Trophoblast cell (in vitro differentiated cells and primary cell): ENCODE results near the gene BHLHE40.
"Not testable (repeated sequence)": the region's sequence is repeated elsewhere in the genome, so short reads cannot be mapped to it uniquely, and the experiment has no call there.

Experiments used
- DNase-seq, 2 donors: peaks; one replicate each; pipeline ENCODE4 v3.0.0-alpha.2; 2016
- H2AFZ ChIP-seq: 2 replicates; pipeline ENCODE4 v1.6.1; 2013; ENCODE audit warnings: low read length, moderate library complexity, mild to moderate bottlenecking; ENCODE audit not compliant: insufficient read depth, poor library complexity
- H2AK5ac ChIP-seq: 2 replicates; pipeline ENCODE4 v1.6.1; 2013; ENCODE audit warnings: mild to moderate bottlenecking, low read length
- H2BK120ac ChIP-seq: 2 replicates; pipeline ENCODE4 v1.6.1; 2013; ENCODE audit warnings: low read length, mild to moderate bottlenecking, moderate library complexity; ENCODE audit not compliant: insufficient read depth, poor library complexity
- H2BK12ac ChIP-seq: 2 replicates; pipeline ENCODE4 v1.6.1; 2013; ENCODE audit warnings: mild to moderate bottlenecking, low read length, moderate library complexity
- H2BK5ac ChIP-seq: 2 replicates; pipeline ENCODE4 v1.6.1; 2013; ENCODE audit warnings: low read length, low read depth, moderate library complexity, mild to moderate bottlenecking; ENCODE audit not compliant: poor library complexity
- H3K14ac ChIP-seq: 2 replicates; pipeline ENCODE4 v1.6.1; 2013; ENCODE audit warnings: mild to moderate bottlenecking, low read length
- H3K18ac ChIP-seq: 2 replicates; pipeline ENCODE4 v1.6.1; 2013; ENCODE audit warnings: mild to moderate bottlenecking, low read length
- H3K23ac ChIP-seq: 2 replicates; pipeline ENCODE4 v1.6.1; 2013; ENCODE audit warnings: low read length
- H3K27ac ChIP-seq: 2 replicates; pipeline ENCODE4 v1.5.1; 2013; ENCODE audit warnings: low read depth, mild to moderate bottlenecking, inconsistent platforms, low read length, moderate library complexity
- H3K27me3 ChIP-seq: 2 replicates; pipeline ENCODE4 v1.6.1; 2013; ENCODE audit warnings: inconsistent platforms, mild to moderate bottlenecking, low read length, moderate library complexity; ENCODE audit not compliant: insufficient read depth
- H3K36me3 ChIP-seq, 2 experiments: 1 replicate in 1 of 2; 2 replicates in 1 of 2; pipeline ENCODE4 v1.6.1; 2013; ENCODE audit warnings: low read length in 2 of 2, mild to moderate bottlenecking in 2 of 2, moderate library complexity in 1 of 2; ENCODE audit not compliant: insufficient read depth in 2 of 2, control insufficient read depth in 1 of 2
- H3K4ac ChIP-seq: 2 replicates; pipeline ENCODE4 v1.6.1; 2013; ENCODE audit warnings: low read depth, mild to moderate bottlenecking, low read length, moderate library complexity
- H3K4me1 ChIP-seq, 2 experiments: 1 replicate in 1 of 2; 2 replicates in 1 of 2; pipeline ENCODE4 v1.6.1; 2013; ENCODE audit warnings: low read length in 2 of 2, mild to moderate bottlenecking in 2 of 2, moderate library complexity in 1 of 2; ENCODE audit not compliant: insufficient read depth in 2 of 2, control insufficient read depth in 1 of 2
- H3K4me2 ChIP-seq: 2 replicates; pipeline ENCODE4 v1.6.1; 2013; ENCODE audit warnings: inconsistent platforms, mild to moderate bottlenecking, low read length, moderate library complexity
- H3K4me3 ChIP-seq: 2 replicates; pipeline ENCODE4 v1.5.1; 2013; ENCODE audit warnings: mild to moderate bottlenecking, low read depth, low read length, inconsistent platforms
- H3K79me1 ChIP-seq: one replicate; pipeline ENCODE4 v1.6.1; 2013; ENCODE audit warnings: low read length
- H3K79me2 ChIP-seq: 2 replicates; pipeline ENCODE4 v1.6.1; 2013; ENCODE audit warnings: low read length, mild to moderate bottlenecking; ENCODE audit not compliant: control insufficient read depth, insufficient read depth, poor library complexity
- H3K9ac ChIP-seq: 2 replicates; pipeline ENCODE4 v1.6.1; 2013; ENCODE audit warnings: mild to moderate bottlenecking, low read length
- H3K9me3 ChIP-seq: 2 replicates; pipeline ENCODE4 v1.6.1; 2013; ENCODE audit warnings: low read depth, mild to moderate bottlenecking, control low read depth, inconsistent platforms, low read length; ENCODE audit not compliant: insufficient read depth
- H4K12ac ChIP-seq: 2 replicates; pipeline ENCODE4 v1.6.1; 2013; ENCODE audit warnings: low read depth, mild to moderate bottlenecking, low read length, moderate library complexity
- H4K8ac ChIP-seq: 2 replicates; pipeline ENCODE4 v1.6.1; 2013; ENCODE audit warnings: low read depth, mild to moderate bottlenecking, low read length, moderate library complexity
- H4K91ac ChIP-seq: one replicate; pipeline ENCODE4 v1.6.1; 2013; ENCODE audit warnings: low read depth, mild to moderate bottlenecking, low read length, moderate library complexity
- WGBS: extraction: QIAGEN DNeasy Blood & Tissue Kit; methylation state at CpG from one replicate; pipeline ENCODE4 v1.1.7; 2013; ENCODE audit warnings: missing lambda C conversion rate; ENCODE audit not compliant: insufficient read length, insufficient coverage; ENCODE audit errors: extremely low coverage; 5-methylcytosine and 5-hydroxymethylcytosine counted together

BHLHE40 gene

DNA sequence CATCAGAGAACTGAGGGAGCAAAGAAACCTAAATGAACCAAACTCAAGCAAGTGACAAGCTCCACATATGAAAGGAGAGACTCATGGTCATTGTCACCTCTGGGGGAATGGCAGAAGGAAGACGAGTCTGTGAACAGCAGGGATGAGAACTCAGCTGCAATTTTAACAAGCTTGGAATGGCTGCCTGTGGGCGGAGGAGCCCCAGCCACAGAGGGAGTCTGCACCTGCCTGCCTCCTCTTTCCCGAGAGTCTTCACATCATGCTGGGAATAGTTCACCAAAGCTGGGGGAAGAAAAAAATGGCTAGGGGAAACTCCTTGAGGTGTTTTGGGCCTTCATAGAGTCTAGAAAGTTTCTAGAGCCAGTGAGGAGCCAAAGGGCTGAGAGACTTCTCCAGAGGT lies 21.3 kb upstream of the BHLHE40 start:
- no peaks in the 10 kb centered on the region for H3K36me3 ChIP-seq
- WGBS = no CpG with 5 or more reads among the region's 3 CpGs

GRCh38 chr3:4959180-4959579 lies 20.1 kb upstream of the BHLHE40 start:
- no peak overlapping the region for H2BK120ac ChIP-seq
- H3K4me3 ChIP-seq = no peak overlapping the region
- no peak overlapping the region for H3K9ac ChIP-seq
- H4K8ac ChIP-seq = no peak overlapping the region
- no peak overlapping the region for H3K27ac ChIP-seq
- H3K4me2 ChIP-seq = no peak overlapping the region
- DNase-seq = no peak
- H3K79me2 ChIP-seq = no peaks in the 10 kb centered on the region
- H2AFZ ChIP-seq = no peak overlapping the region
- H3K14ac ChIP-seq = no peak overlapping the region
- peaks cover 2% of the 10 kb centered on the region for H3K9me3 ChIP-seq
- H4K91ac ChIP-seq = no peak overlapping the region
- H3K27me3 ChIP-seq = no peaks in the 10 kb centered on the region
- no peak overlapping the region for H4K12ac ChIP-seq
- no peak overlapping the region for H3K4ac ChIP-seq
- no peaks in the 10 kb centered on the region for H3K4me1 ChIP-seq
- no peaks in the 10 kb centered on the region for H3K36me3 ChIP-seq
- H2BK12ac ChIP-seq = no peak overlapping the region
- H2AK5ac ChIP-seq = no peak overlapping the region
- WGBS = no CpG with 5 or more reads among the region's 4 CpGs
- no peak overlapping the region for H2BK5ac ChIP-seq
- no peak overlapping the region for H3K23ac ChIP-seq
- no peak overlapping the region for H3K18ac ChIP-seq
- no peaks in the 10 kb centered on the region for H3K79me1 ChIP-seq

More for the DNA sequence above, 21.3 kb upstream of the BHLHE40 start:
- no peak overlapping the region for H3K9ac ChIP-seq
- H4K8ac ChIP-seq = no peak overlapping the region
- no peak overlapping the region for H2AK5ac ChIP-seq
- no peak overlapping the region for H2BK12ac ChIP-seq
- no peaks in the 10 kb centered on the region for H3K79me1 ChIP-seq
- H3K9me3 ChIP-seq = peaks cover 2% of the 10 kb centered on the region
- no peaks in the 10 kb centered on the region for H3K27me3 ChIP-seq
- H3K79me2 ChIP-seq = no peaks in the 10 kb centered on the region
- no peak overlapping the region for H2AFZ ChIP-seq
- no peak overlapping the region for H3K14ac ChIP-seq
- no peak overlapping the region for H2BK5ac ChIP-seq
- no peak overlapping the region for H3K27ac ChIP-seq
- no peak overlapping the region for H3K4me3 ChIP-seq
- no peaks in the 10 kb centered on the region for H3K4me1 ChIP-seq
- no peak overlapping the region for H3K23ac ChIP-seq
- H3K4me2 ChIP-seq = no peak overlapping the region
- H2BK120ac ChIP-seq = no peak overlapping the region
- no peak overlapping the region for H3K18ac ChIP-seq
- no peak overlapping the region for H4K12ac ChIP-seq
- no peak overlapping the region for H3K4ac ChIP-seq
- DNase-seq = no peak
- H4K91ac ChIP-seq = no peak overlapping the region

DNA sequence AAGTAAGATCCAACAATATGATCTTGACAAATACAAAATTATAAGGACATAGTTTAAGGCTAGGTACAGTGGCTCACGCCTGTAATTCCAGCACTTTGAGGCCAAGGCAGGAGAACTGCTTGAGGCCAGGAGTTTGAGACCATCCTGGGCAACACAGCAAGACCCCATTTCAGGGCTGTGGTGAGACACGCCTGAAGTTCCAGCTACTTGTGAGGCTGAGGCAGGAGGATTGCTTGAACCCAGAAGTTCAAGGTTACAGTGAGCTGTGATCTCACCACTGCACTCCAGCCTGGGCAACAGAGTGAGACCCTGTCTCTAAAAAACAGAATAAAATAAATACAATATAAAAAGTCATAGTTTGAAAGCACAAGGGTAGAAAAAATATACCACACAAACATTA lies 17.4 kb upstream of the BHLHE40 start:
- not testable (repeated sequence) for H3K79me2 ChIP-seq, H3K4ac ChIP-seq, DNase-seq, H3K4me2 ChIP-seq, H3K79me1 ChIP-seq, H2AK5ac ChIP-seq, H4K12ac ChIP-seq, H4K91ac ChIP-seq, H3K18ac ChIP-seq, H3K27ac ChIP-seq, H3K9me3 ChIP-seq, H3K9ac ChIP-seq, H4K8ac ChIP-seq, H3K14ac ChIP-seq, H3K27me3 ChIP-seq, H2BK12ac ChIP-seq, H3K4me1 ChIP-seq, H3K36me3 ChIP-seq, H2AFZ ChIP-seq, H3K23ac ChIP-seq, H3K4me3 ChIP-seq, H2BK5ac ChIP-seq, H2BK120ac ChIP-seq
- no CpG with 5 or more reads among the region's 2 CpGs for WGBS

GRCh38 chr3:4963669-4964570 lies 15.3 kb upstream of the BHLHE40 start:
- Histone ChIP-seq H3K4me2 (no peak overlapping the region), H3K27ac (no peak overlapping the region), H3K23ac (no peak overlapping the region), H3K4me3 (no peak overlapping the region), H4K12ac (no peak overlapping the region), H4K91ac (no peak overlapping the region), H3K9me3 (peaks cover 4% of the 10 kb centered on the region), H3K18ac (no peak overlapping the region), H3K14ac (no peak overlapping the region), H2BK5ac (no peak overlapping the region), H4K8ac (no peak overlapping the region), H3K4ac (no peak overlapping the region), H2AK5ac (no peak overlapping the region), H3K4me1 (no peaks in the 10 kb centered on the region), H2BK12ac (no peak overlapping the region), H3K79me2 (no peaks in the 10 kb centered on the region), H2BK120ac (no peak overlapping the region), H3K9ac (no peak overlapping the region), H3K79me1 (no peaks in the 10 kb centered on the region), H2AFZ (no peak overlapping the region), H3K27me3 (no peaks in the 10 kb centered on the region), H3K36me3 (peaks cover 0 to 3% of the 10 kb centered on the region in 2 experiments)
- no peak for DNase-seq
- no CpG with 5 or more reads among the region's 1 CpG for WGBS
